ENCODE data around the gene WFS1. TPM values are rescaled to one million over a fixed set of nuclear protein-coding genes. Genes with fewer than 3 reads are reported as not detected.

Gene WFS1
- total RNA-seq, 1 experiment from 2014 or later: 0.89 TPM

GRCh38 chr4:6339818-6340445 is 70.3 kb downstream of the WFS1 start:
- H3K4me3 ChIP-seq (ENCODE audit: low read length): no peak overlapping the region
- DNase-seq: no peak
- H3K9ac ChIP-seq (ENCODE audit: low read length): no peak overlapping the region
- H4K20me1 ChIP-seq (ENCODE audit: insufficient read depth, low read depth, low read length): no peaks in the 10 kb centered on the region
- no peaks in the 10 kb centered on the region for H3K9me2 ChIP-seq (replicated peaks; ENCODE audit: insufficient read depth, low read length)
- no peaks in the 10 kb centered on the region for H3K27me3 ChIP-seq (ENCODE audit: low read length)
- H3K79me2 ChIP-seq (ENCODE audit: low read length): no peaks in the 10 kb centered on the region
- H3K4me2 ChIP-seq (ENCODE audit: low read depth, low read length, poor library complexity, severe bottlenecking): no peak overlapping the region
- no peak overlapping the region for H3K27ac ChIP-seq (ENCODE audit: low read length)
- H3K9me3 ChIP-seq (ENCODE audit: low read length): no peaks in the 10 kb centered on the region
- H3K36me3 ChIP-seq (ENCODE audit: insufficient read depth, low read length): no peaks in the 10 kb centered on the region
- no peaks in the 10 kb centered on the region for H3K4me1 ChIP-seq (ENCODE audit: low read length)
- no peak overlapping the region for H2AFZ ChIP-seq (ENCODE audit: low read length)

- Histone ChIP-seq H2AFZ (ENCODE audit: low read length) (no peak overlapping the region), H3K9ac (ENCODE audit: low read length) (no peak overlapping the region), H3K4me3 (ENCODE audit: low read length) (no peak overlapping the region), H3K4me2 (ENCODE audit: low read depth, low read length, poor library complexity, severe bottlenecking) (no peak overlapping the region), H3K27ac (ENCODE audit: low read length) (no peak overlapping the region), H3K36me3 (ENCODE audit: insufficient read depth, low read length) (no peaks in the 10 kb centered on the region), H4K20me1 (ENCODE audit: insufficient read depth, low read depth, low read length) (no peaks in the 10 kb centered on the region), H3K27me3 (ENCODE audit: low read length) (no peaks in the 10 kb centered on the region), H3K9me2 (replicated peaks; ENCODE audit: insufficient read depth, low read length) (no peaks in the 10 kb centered on the region), H3K79me2 (ENCODE audit: low read length) (no peaks in the 10 kb centered on the region), H3K4me1 (ENCODE audit: low read length) (no peaks in the 10 kb centered on the region), H3K9me3 (ENCODE audit: low read length) (no peaks in the 10 kb centered on the region)
- no peak for DNase-seq
Observed at GRCh38 chr4:6340446-6341015, 70.9 kb downstream of the WFS1 start.

GRCh38 chr4:6341696-6342095 is 72.0 kb downstream of the WFS1 start:
- no peak overlapping the region for H3K9ac ChIP-seq (ENCODE audit: low read length)
- no peaks in the 10 kb centered on the region for H3K9me2 ChIP-seq (replicated peaks; ENCODE audit: insufficient read depth, low read length)
- H3K27ac ChIP-seq (ENCODE audit: low read length): no peak overlapping the region
- no peaks in the 10 kb centered on the region for H3K9me3 ChIP-seq (ENCODE audit: low read length)
- no peaks in the 10 kb centered on the region for H4K20me1 ChIP-seq (ENCODE audit: insufficient read depth, low read depth, low read length)
- no peaks in the 10 kb centered on the region for H3K79me2 ChIP-seq (ENCODE audit: low read length)
- no peak overlapping the region for H3K4me3 ChIP-seq (ENCODE audit: low read length)
- H3K4me1 ChIP-seq (ENCODE audit: low read length): no peaks in the 10 kb centered on the region
- no peaks in the 10 kb centered on the region for H3K36me3 ChIP-seq (ENCODE audit: insufficient read depth, low read length)
- H2AFZ ChIP-seq (ENCODE audit: low read length): no peak overlapping the region
- DNase-seq: no peak
- H3K27me3 ChIP-seq (ENCODE audit: low read length): no peaks in the 10 kb centered on the region
- no peak overlapping the region for H3K4me2 ChIP-seq (ENCODE audit: low read depth, low read length, poor library complexity, severe bottlenecking)

GRCh38 chr4:6342530-6343293 is 73.1 kb downstream of the WFS1 start:
- Histone ChIP-seq H3K9me3 (ENCODE audit: low read length) (no peaks in the 10 kb centered on the region), H3K4me3 (ENCODE audit: low read length) (no peak overlapping the region), H3K4me2 (ENCODE audit: low read depth, low read length, poor library complexity, severe bottlenecking) (no peak overlapping the region), H3K79me2 (ENCODE audit: low read length) (no peaks in the 10 kb centered on the region), H3K27ac (ENCODE audit: low read length) (no peak overlapping the region), H2AFZ (ENCODE audit: low read length) (no peak overlapping the region), H3K9ac (ENCODE audit: low read length) (no peak overlapping the region), H3K27me3 (ENCODE audit: low read length) (no peaks in the 10 kb centered on the region), H3K36me3 (ENCODE audit: insufficient read depth, low read length) (no peaks in the 10 kb centered on the region), H3K9me2 (replicated peaks; ENCODE audit: insufficient read depth, low read length) (no peaks in the 10 kb centered on the region), H4K20me1 (ENCODE audit: insufficient read depth, low read depth, low read length) (no peaks in the 10 kb centered on the region), H3K4me1 (ENCODE audit: low read length) (no peaks in the 10 kb centered on the region)
- DNase-seq: no peak

GRCh38 chr4:6343939-6344408 is 74.3 kb downstream of the WFS1 start:
- peak; percentile 62 for DNase-seq
- Histone ChIP-seq H3K4me2 (ENCODE audit: low read depth, low read length, poor library complexity, severe bottlenecking) (no peak overlapping the region), H4K20me1 (ENCODE audit: insufficient read depth, low read depth, low read length) (no peaks in the 10 kb centered on the region), H3K4me3 (ENCODE audit: low read length) (no peak overlapping the region), H3K9me3 (ENCODE audit: low read length) (no peaks in the 10 kb centered on the region), H3K27me3 (ENCODE audit: low read length) (no peaks in the 10 kb centered on the region), H3K79me2 (ENCODE audit: low read length) (no peaks in the 10 kb centered on the region), H3K27ac (ENCODE audit: low read length) (no peak overlapping the region), H3K4me1 (ENCODE audit: low read length) (no peaks in the 10 kb centered on the region), H3K9ac (ENCODE audit: low read length) (no peak overlapping the region), H3K9me2 (replicated peaks; ENCODE audit: insufficient read depth, low read length) (no peaks in the 10 kb centered on the region), H3K36me3 (ENCODE audit: insufficient read depth, low read length) (no peaks in the 10 kb centered on the region), H2AFZ (ENCODE audit: low read length) (no peak overlapping the region)

GRCh38 chr4:6345096-6345830 is 75.6 kb downstream of the WFS1 start:
- no peaks in the 10 kb centered on the region for H3K9me3 ChIP-seq (ENCODE audit: low read length)
- no peaks in the 10 kb centered on the region for H3K4me1 ChIP-seq (ENCODE audit: low read length)
- no peaks in the 10 kb centered on the region for H3K27me3 ChIP-seq (ENCODE audit: low read length)
- no peak overlapping the region for H3K9ac ChIP-seq (ENCODE audit: low read length)
- H3K79me2 ChIP-seq (ENCODE audit: low read length): no peaks in the 10 kb centered on the region
- no peak overlapping the region for H3K27ac ChIP-seq (ENCODE audit: low read length)
- no peaks in the 10 kb centered on the region for H4K20me1 ChIP-seq (ENCODE audit: insufficient read depth, low read depth, low read length)
- no peaks in the 10 kb centered on the region for H3K9me2 ChIP-seq (replicated peaks; ENCODE audit: insufficient read depth, low read length)
- H3K4me3 ChIP-seq (ENCODE audit: low read length): no peak overlapping the region
- H2AFZ ChIP-seq (ENCODE audit: low read length): no peak overlapping the region
- no peak for DNase-seq
- no peaks in the 10 kb centered on the region for H3K36me3 ChIP-seq (ENCODE audit: insufficient read depth, low read length)
- H3K4me2 ChIP-seq (ENCODE audit: low read depth, low read length, poor library complexity, severe bottlenecking): no peak overlapping the region

- Histone ChIP-seq H3K79me2 (ENCODE audit: low read length) (no peaks in the 10 kb centered on the region), H3K9ac (ENCODE audit: low read length) (no peak overlapping the region), H3K4me1 (ENCODE audit: low read length) (no peaks in the 10 kb centered on the region)
Observed at GRCh38 chr4:6345866-6346265, 76.2 kb downstream of the WFS1 start.

More at GRCh38 chr4:6345866-6346265, 76.2 kb downstream of the WFS1 start:
- H3K4me2 ChIP-seq (ENCODE audit: low read depth, low read length, poor library complexity, severe bottlenecking): no peak overlapping the region
- H3K9me3 ChIP-seq (ENCODE audit: low read length): no peaks in the 10 kb centered on the region
- no peaks in the 10 kb centered on the region for H3K27me3 ChIP-seq (ENCODE audit: low read length)
- H3K27ac ChIP-seq (ENCODE audit: low read length): no peak overlapping the region
- no peaks in the 10 kb centered on the region for H4K20me1 ChIP-seq (ENCODE audit: insufficient read depth, low read depth, low read length)
- no peaks in the 10 kb centered on the region for H3K36me3 ChIP-seq (ENCODE audit: insufficient read depth, low read length)
- H3K9me2 ChIP-seq (replicated peaks; ENCODE audit: insufficient read depth, low read length): no peaks in the 10 kb centered on the region
- no peak for DNase-seq
- H3K4me3 ChIP-seq (ENCODE audit: low read length): no peak overlapping the region
- H2AFZ ChIP-seq (ENCODE audit: low read length): no peak overlapping the region

Data from Karpas-422 (cell line).